ENCODE measurements around the gene FLVCR1. TPM values are rescaled to one million over a fixed set of nuclear protein-coding genes. Genes with fewer than 3 reads are reported as not detected.
A peak's percentile ranks its signal among the peaks of the same experiment; 100 is the strongest.

The FLVCR1 gene
- total RNA-seq, 1 experiment from 2014 or later, result 67.9 TPM

DNA sequence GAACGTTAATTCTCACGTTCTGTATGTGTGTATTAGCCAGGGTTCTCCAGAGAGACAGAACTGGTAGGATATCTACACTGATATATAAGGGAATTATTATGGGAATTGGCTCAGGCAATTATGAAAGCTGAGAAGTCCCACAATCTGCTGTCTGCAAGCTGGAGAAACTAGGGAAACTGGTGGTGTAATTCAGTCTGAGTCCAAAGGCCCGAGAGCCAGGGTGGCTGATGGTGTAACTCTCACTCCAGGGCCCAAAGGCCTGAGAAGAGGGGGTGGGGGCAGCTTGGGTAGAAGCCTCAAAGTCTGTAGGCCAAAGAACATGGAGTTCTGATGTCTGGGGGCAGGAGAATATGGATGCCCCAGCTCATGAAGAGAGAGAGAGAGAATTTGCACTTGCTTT is 79.0 kb downstream of the FLVCR1 start (continued):
- no peak for TF ChIP-seq ARID4B (CRISPR knock-in tag; IDR thresholded peaks at IDR 0.05; ENCODE audit: borderline replicate concordance)
- TF ChIP-seq, protein P1, sequence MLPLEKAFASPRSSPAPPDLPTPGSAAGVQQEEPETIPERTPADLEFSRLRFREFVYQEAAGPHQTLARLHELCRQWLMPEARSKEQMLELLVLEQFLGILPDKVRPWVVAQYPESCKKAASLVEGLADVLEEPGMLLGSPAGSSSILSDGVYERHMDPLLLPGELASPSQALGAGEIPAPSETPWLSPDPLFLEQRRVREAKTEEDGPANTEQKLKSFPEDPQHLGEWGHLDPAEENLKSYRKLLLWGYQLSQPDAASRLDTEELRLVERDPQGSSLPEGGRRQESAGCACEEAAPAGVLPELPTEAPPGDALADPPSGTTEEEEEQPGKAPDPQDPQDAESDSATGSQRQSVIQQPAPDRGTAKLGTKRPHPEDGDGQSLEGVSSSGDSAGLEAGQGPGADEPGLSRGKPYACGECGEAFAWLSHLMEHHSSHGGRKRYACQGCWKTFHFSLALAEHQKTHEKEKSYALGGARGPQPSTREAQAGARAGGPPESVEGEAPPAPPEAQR (CRISPR knock-in tag; IDR thresholded peaks at IDR 0.05), result no peak
- TF ChIP-seq, protein P2, sequence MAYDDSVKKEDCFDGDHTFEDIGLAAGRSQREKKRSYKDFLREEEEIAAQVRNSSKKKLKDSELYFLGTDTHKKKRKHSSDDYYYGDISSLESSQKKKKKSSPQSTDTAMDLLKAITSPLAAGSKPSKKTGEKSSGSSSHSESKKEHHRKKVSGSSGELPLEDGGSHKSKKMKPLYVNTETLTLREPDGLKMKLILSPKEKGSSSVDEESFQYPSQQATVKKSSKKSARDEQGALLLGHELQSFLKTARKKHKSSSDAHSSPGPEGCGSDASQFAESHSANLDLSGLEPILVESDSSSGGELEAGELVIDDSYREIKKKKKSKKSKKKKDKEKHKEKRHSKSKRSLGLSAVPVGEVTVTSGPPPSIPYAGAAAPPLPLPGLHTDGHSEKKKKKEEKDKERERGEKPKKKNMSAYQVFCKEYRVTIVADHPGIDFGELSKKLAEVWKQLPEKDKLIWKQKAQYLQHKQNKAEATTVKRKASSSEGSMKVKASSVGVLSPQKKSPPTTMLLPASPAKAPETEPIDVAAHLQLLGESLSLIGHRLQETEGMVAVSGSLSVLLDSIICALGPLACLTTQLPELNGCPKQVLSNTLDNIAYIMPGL (CRISPR knock-in tag; IDR thresholded peaks at IDR 0.05), result no peak
- TF ChIP-seq TEAD4 (CRISPR knock-in tag; IDR thresholded peaks at IDR 0.05), result no peak

GRCh38 chr1:212938846-212939245 is 80.8 kb downstream of the FLVCR1 start:
- CTCF ChIA-PET, result interaction anchor here (1.6 kb wide), 1 partner anchor 29 kb away, joined by 4 read pairs; no protein-coding TSS in a partner anchor
- peaks cover 7% of the 10 kb centered on the region for H3K9me3 Mint-ChIP-seq
- TF ChIP-seq IRF1 (CRISPR knock-in tag; IDR thresholded peaks at IDR 0.05) (no peak), MXD4 (CRISPR knock-in tag; IDR thresholded peaks at IDR 0.05; ENCODE audit: borderline replicate concordance) (no peak), SMAD4 (CRISPR knock-in tag; IDR thresholded peaks at IDR 0.05) (no peak), ZNF263 (CRISPR knock-in tag; IDR thresholded peaks at IDR 0.05; ENCODE audit: low read depth) (no peak), STAT6 (CRISPR knock-in tag; conservative IDR thresholded peaks at IDR 0.05; ENCODE audit: low read depth) (no peak), NFATC4 (CRISPR knock-in tag; IDR thresholded peaks at IDR 0.05) (no peak), RORB (CRISPR knock-in tag; IDR thresholded peaks at IDR 0.05) (no peak), ATF3 (CRISPR knock-in tag; conservative IDR thresholded peaks at IDR 0.05) (no peak), FOXJ3 (CRISPR knock-in tag; IDR thresholded peaks at IDR 0.05; ENCODE audit: borderline replicate concordance) (no peak)
- H3K4me1 Mint-ChIP-seq, result peaks cover 18% of the 10 kb centered on the region
- H3K27me3 Mint-ChIP-seq (ENCODE audit: low read depth), result peaks cover 28% of the 10 kb centered on the region
- no peak overlapping the region for H3K4me3 Mint-ChIP-seq
- DNase-seq (ENCODE audit: low spot score) (no peak), ATAC-seq (peak; percentile 55)
- no peak overlapping the region for H3K27ac Mint-ChIP-seq
- POLR2A ChIA-PET, result no interaction called here
- peaks cover 12% of the 10 kb centered on the region; the same call in 1 of the 2 replicates for H3K36me3 Mint-ChIP-seq
